GM12878 (cell line): Measurements from ENCODE around the gene C12orf56.

Experiments
- CTCF ChIP-seq, 3 experiments: IDR thresholded peaks in 2 of 3; conservative IDR thresholded peaks in 1 of 3; 2 replicates each; pipeline ENCODE4 v1.5.1; 2011; ENCODE audit warnings: low read depth in 3 of 3, low read length in 3 of 3, mild to moderate bottlenecking in 3 of 3, control low read depth in 2 of 3, moderate library complexity in 2 of 3, inconsistent platforms in 1 of 3, mixed read lengths in 1 of 3; ENCODE audit not compliant: control insufficient read depth in 2 of 3, insufficient read depth in 1 of 3; ENCODE audit errors: extremely low read depth in 1 of 3
- E2F4 ChIP-seq: IDR thresholded peaks from 2 replicates; pipeline ENCODE4 v1.6.1; 2012; ENCODE audit warnings: low read depth, low read length, improper control_type of control experiment
- EGR1 ChIP-seq, 2 experiments: IDR thresholded peaks; 1 replicate in 1 of 2; 2 replicates in 1 of 2; pipeline ENCODE4 v1.6.1; 2011 to 2012; ENCODE audit warnings: low read depth in 2 of 2, low read length in 2 of 2, borderline replicate concordance in 1 of 2, mild to moderate bottlenecking in 1 of 2, moderate library complexity in 1 of 2
- JUND ChIP-seq: IDR thresholded peaks from 2 replicates; pipeline ENCODE4 v1.6.1; 2012; ENCODE audit warnings: low read depth, mild to moderate bottlenecking, low read length, improper control_type of control experiment, moderate library complexity
- MTA2 ChIP-seq: fragments of 450-650 bp; IDR thresholded peaks from 2 replicates; pipeline ENCODE4 v1.6.1; 2016; ENCODE audit warnings: low read depth, mild to moderate bottlenecking, moderate library complexity
- NFIC ChIP-seq: IDR thresholded peaks from 2 replicates; pipeline ENCODE4 v1.6.1; 2012; ENCODE audit warnings: low read depth, mild to moderate bottlenecking, inconsistent platforms, low read length, moderate library complexity
- POLR2AphosphoS5 ChIP-seq: IDR thresholded peaks from 2 replicates; pipeline ENCODE4 v1.6.1; 2011; ENCODE audit warnings: mild to moderate bottlenecking, low read length, inconsistent platforms
- RAD51 ChIP-seq: fragments of 450-650 bp; IDR thresholded peaks from 2 replicates; pipeline ENCODE4 v1.6.1; 2016; ENCODE audit warnings: moderate library complexity, mild to moderate bottlenecking, inconsistent platforms
- REST ChIP-seq: IDR thresholded peaks from 2 replicates; pipeline ENCODE4 v1.6.1; 2012; ENCODE audit warnings: mild to moderate bottlenecking, low read depth, low read length

- TF ChIP-seq CTCF (IDR thresholded peaks at IDR 0.05 in 2 of 3, conservative IDR thresholded peaks at IDR 0.05 in 1 of 3; ENCODE audit: control insufficient read depth in 2 of 3, extremely low read depth in 1 of 3, insufficient read depth in 1 of 3, low read depth in 3 of 3, low read length in 3 of 3): no peak
- no peak for TF ChIP-seq RAD51
- TF ChIP-seq REST: no peak
- no peak for TF ChIP-seq JUND
- no peak for TF ChIP-seq NFIC
- TF ChIP-seq MTA2: no peak
- TF ChIP-seq POLR2AphosphoS5: no peak
- TF ChIP-seq E2F4: no peak
- no peak for TF ChIP-seq EGR1 (IDR thresholded peaks at IDR 0.05; ENCODE audit: borderline replicate concordance in 1 of 2, low read depth in 2 of 2, low read length in 2 of 2)
These were observed 161.3 kb downstream of the C12orf56 start for GRCh38 chr12:64229240-64229639.
